Stimulated activated CD8-positive, alpha-beta memory T cell treated with anti-CD3 and anti-CD28 coated beads, Interleukin-7, amount 100 ng/mL, for 48 hours (primary cell): ENCODE results near the gene ELSPBP1.
"Not testable (repeated sequence)": the region's sequence is repeated elsewhere in the genome, so short reads cannot be mapped to it uniquely, and the experiment has no call there.

Source experiments
- DNase-seq, 2 donors: peaks; one replicate each; pipeline ENCODE4 v3.0.0-alpha.2; 2020; ENCODE audit warnings: low read depth in 1 of 2; ENCODE audit errors: extremely low read depth in 1 of 2

Gene ELSPBP1

GRCh38 chr19:47994209-47994802 lies at the start of gene ELSPBP1:
Gene ELSPBP1, plus strand, starts transcription at chr19:47994632. Its CDS starts 14,036 bp downstream, at chr19:48008668.
- DNase-seq, result no peak

DNA sequence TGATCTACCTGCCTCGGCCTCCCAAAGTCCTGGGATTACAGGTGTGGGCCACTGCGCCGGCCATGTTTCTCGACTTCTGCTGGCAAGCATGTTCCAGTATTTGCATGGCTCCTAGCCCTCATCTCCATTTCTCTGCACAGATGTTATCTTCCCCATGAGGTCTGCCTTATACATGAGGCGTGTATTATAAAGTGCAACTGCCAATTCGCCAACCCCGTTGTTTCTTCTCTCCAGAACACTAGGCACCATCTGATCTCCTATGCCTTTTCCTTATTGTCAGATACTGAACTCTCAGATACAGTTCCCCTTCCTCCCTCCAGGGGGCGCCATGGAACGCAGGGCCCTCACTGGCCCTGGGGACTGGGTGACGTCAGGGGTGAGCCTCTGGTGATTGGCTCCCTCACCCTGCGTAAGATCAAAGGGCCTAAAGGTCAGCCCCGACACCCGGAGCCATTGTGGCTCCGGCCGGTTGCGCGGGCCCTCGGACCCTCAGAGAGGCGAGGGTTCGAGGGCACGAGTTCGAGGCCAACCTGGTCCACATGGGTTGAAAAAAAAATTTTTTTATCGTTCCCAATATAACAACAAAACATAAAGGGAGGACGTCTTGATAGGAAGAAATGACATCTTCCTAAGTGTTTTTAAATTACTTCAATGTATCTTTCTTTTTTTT lies 44.4 kb upstream of the ELSPBP1 start:
- DNase-seq, result not testable (repeated sequence)

DNA sequence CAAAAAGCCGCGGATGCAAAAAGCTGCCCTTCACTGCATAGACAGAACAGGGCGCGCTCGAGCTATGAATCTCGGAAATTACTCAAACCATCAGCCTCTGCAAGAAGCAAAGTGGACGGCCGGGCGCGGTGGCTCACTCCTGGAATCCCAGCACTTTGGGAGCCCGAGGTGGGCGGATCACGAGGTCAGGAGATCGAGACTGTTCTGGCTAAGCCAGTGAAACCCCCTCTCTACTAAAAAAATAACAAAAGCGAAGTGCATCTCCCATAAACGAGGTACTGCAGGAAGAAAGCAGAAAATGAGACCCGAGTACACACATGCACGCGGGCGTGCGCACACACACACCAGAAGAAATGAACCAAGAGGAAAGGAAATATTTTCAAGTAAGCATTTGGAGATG lies 42.3 kb upstream of the ELSPBP1 start:
- DNase-seq, result not testable (repeated sequence)

GRCh38 chr19:47955936-47956335 lies 38.5 kb upstream of the ELSPBP1 start:
- DNase-seq, result not testable (repeated sequence)

- no peak for DNase-seq
Measured at GRCh38 chr19:47973529-47973928, 20.9 kb upstream of the ELSPBP1 start.

DNA sequence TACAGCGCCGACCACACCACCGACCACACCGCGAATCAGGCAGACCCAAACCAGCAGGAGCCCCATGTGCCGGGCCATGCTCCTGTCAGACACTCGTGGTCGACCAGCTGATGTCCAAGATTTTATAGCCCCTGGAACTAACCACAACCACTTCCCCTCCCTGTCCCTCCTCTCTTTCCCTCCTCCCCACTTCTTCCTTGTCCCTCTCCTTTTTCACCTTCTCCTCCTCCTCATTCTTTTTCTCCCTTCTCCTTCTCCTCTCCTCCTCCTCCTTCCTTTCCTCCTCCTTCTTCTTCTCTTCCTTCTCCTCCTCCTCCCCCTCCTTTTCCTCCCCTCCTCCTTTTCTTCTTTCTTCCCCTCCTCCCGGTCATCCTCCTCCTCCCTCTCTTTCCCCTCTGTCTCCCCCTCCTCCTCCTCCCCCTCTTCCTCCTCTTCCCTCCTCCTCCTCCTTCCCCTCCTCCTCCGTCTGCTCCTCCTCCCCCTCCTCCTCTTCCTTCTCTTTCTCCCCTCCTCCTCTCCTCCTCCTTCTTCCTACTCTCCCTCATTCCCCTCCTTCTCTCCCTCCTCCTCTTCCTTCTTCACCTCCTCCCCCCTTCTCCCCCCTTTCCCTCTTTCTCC lies 3.1 kb upstream of the ELSPBP1 start:
- DNase-seq, result no peak

- DNase-seq, result no peak
Measured at GRCh38 chr19:47992070-47992469, 2.4 kb upstream of the ELSPBP1 start, which contains the start of gene BSPH1. Gene BSPH1, minus strand, starts transcription at chr19:47992170. Its CDS starts 89 bp downstream, at chr19:47992081.

DNA sequence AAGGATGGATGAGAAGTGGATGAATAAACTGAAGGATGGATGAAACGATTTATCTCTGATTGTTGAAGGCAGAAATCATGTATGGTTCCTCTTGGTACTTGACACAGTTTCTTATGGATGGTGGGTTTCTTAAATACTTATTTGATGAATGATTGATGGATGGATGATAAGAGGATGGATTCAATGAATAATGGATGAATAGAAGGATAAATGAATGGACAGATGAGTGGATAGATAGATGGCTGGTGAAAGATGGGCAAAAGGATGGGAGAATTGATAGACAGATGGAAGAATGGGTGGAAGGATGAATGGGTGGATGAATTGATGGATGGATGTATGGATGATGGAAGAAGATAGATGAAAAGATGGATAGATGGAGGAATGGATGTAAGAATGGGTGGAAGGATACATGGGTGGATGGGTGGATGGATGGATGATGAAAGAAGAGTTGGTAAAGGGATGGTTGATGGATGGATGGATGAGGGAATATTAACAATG lies 1.8 kb downstream of the ELSPBP1 start:
- DNase-seq, result no peak

DNA sequence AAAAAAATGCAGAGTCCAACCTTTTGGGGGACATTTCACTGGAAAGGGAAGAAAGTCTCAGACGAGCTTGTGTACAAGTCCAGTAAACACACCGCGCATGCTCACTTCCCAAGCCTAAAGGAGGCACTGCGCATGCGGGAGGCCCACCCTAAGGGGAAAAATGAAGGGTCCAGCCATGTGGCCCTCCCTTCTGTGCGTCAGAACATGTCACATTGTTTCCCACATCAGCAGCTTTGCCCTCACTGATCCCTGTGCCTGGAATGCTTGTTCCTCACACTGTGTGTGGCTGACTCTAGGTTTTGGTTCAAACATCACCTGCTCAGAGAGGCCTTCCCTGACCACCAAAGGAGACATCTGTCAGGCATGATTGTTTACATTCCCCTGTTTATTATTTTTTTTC lies 4.4 kb downstream of the ELSPBP1 start:
- no peak for DNase-seq

DNA sequence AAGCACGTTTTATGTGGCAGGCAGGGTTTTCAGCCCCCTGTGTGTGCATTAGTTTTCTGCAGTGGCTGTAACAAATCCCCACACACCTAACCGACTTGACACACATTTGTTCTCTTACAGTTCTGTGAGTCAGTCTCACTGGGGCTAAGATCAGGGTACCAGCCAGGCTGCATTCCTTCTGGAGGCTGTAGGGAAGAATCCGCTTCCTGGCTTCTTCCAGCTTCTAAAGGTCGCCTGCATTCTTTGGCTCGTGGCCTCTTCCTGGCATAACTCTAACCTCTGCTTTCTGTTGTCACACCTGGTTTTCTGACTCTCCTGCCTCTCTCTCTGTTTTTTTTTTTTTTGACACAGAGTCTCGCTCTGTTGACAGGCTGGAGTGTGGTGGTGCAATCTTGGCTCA lies 6.4 kb downstream of the ELSPBP1 start:
- DNase-seq, result no peak

- no peak for DNase-seq
Measured at GRCh38 chr19:48004236-48004635, 9.8 kb downstream of the ELSPBP1 start.

GRCh38 chr19:48006762-48007161 lies 12.3 kb downstream of the ELSPBP1 start:
- no peak for DNase-seq

GRCh38 chr19:48010932-48011758 lies 16.7 kb downstream of the ELSPBP1 start:
- no peak for DNase-seq

- DNase-seq, result no peak
Measured at GRCh38 chr19:48020686-48021085, 26.3 kb downstream of the ELSPBP1 start.

DNA sequence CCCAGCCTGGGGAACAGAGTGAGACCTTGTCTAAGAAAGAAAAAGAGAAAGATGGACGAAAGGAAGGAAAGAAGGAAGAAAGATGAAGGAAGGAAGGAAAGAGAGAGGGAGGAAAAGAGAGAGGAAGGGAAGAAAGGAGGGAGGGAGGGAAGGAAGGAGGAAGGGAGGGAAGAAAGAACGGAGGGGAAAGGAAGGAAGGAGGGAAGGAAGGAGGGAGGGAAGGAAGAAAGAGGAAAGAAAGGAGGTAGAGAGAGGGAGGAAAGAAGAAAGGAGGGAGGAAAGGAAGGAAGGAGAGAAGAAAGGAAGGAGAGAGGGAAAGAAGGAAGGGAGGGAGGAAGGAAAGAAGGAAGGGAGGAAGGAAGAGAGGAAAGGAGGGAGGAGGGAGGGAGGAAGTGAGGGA lies 28.6 kb downstream of the ELSPBP1 start:
- no peak for DNase-seq

DNA sequence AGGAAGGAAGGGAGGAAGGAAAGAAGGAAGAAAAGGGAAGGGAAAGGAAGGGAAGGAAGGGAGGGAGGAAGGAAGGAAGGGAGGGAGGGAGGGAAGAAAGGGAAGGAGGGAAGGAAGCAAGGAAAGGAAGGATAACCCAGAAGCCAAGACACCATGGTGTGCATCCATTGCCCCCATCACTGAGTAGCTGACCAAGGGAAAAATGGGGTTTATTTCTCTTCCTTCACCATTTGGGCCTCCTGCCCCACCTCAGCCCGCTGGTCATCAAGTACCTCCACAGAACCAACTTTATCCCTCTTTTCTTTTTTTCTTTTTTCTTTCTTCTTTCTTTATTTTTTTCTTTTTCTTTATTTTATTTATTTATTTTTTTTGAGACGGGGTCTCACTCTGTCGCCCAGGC lies 29.1 kb downstream of the ELSPBP1 start:
- no peak for DNase-seq

- no peak for DNase-seq
Measured at GRCh38 chr19:48025480-48025879, 31.0 kb downstream of the ELSPBP1 start.

DNA sequence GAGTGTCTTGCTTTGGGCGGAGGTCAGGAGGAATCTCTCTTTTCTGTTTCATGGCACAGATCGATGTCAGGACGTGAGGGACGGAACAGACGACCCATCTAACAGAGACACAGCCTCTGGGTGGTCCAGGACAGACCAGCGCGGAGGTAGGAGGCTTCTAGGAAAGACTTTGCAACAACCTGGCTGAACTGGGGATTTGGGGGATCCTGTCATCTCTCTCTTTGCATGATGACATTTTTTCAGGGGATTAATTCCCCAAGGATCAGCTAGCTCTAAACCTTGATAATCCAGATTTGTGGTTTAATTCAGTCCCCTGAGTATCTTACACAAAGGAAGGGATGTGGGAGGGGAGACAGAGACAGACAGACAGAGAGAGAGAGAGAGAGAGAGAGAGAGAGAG lies 35.0 kb downstream of the ELSPBP1 start:
- no peak for DNase-seq

GRCh38 chr19:48030073-48030472 lies 35.6 kb downstream of the ELSPBP1 start:
- DNase-seq, result no peak

DNA sequence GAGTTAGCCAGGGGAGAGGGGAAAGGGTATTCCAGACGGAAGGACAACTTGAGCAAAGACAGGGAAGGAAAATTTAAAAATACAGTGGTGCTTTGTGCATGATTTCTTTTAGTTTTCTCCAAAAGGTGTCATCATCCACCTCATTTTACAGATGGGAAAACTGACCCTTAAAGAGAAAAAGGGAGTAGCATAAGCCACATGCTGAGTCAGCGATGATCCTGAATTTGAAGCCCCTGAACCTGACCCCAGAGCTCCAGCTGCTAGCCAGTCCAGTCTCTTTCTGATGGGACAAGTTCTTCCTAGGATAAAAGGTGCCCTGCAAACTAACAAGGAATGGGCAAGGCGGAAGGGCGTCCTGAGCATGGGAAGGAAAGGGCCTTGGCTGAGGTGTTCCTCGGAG lies 39.2 kb downstream of the ELSPBP1 start:
- no peak for DNase-seq

- DNase-seq, result no peak
Measured at GRCh38 chr19:48036765-48037164, 42.3 kb downstream of the ELSPBP1 start.
